Measurements from ENCODE around the gene TRIM65. TPM values are rescaled to one million over a fixed set of nuclear protein-coding genes. Genes with fewer than 3 reads are reported as not detected.
"Not testable (repeated sequence)": the region's sequence is repeated elsewhere in the genome, so short reads cannot be mapped to it uniquely, and the experiment has no call there.

The TRIM65 gene
- total RNA-seq, 1 donor from 2014 or later, result 10.2 TPM

DNA sequence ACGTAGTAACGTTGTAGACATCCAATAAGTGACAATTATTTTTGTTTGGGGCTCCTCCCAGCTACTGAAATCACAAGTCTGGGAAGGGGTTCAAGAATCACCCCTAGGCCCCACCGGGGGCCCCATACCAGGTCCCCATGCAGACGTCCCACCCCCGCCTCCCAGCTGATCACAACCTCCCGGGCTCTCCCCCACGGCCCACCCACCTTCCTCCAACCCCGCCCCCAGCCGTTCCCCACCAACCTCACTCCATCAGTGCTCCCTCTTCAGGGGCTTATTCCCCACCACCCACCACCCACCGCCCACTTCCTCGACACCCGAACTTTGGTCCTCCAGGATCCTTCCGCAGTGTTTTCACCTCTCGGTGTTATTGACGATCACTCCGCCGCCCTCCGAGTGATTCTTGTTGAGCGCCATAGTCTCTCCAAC, 41.9 kb downstream of the TRIM65 start:
- Histone ChIP-seq H3K36me3 (peaks cover 26% of the 10 kb centered on the region), H3K9me3 (replicated peaks) (no peaks in the 10 kb centered on the region), H3K27ac (replicated peaks) (peak overlapping the region; percentile 99), H3K4me1 (peaks cover 76% of the 10 kb centered on the region), H3K27me3 (ENCODE audit: low read depth) (no peaks in the 10 kb centered on the region), H3K4me3 (peak overlapping the region; percentile 95)
- peak; percentile 58 for DNase-seq
- intact Hi-C loops (cut with micrococcal nuclease), result loop anchor here (5.0 kb wide), 1 partner anchor 73 kb away; the partner anchor contains the start of gene UNK
- TF ChIP-seq, protein P1, sequence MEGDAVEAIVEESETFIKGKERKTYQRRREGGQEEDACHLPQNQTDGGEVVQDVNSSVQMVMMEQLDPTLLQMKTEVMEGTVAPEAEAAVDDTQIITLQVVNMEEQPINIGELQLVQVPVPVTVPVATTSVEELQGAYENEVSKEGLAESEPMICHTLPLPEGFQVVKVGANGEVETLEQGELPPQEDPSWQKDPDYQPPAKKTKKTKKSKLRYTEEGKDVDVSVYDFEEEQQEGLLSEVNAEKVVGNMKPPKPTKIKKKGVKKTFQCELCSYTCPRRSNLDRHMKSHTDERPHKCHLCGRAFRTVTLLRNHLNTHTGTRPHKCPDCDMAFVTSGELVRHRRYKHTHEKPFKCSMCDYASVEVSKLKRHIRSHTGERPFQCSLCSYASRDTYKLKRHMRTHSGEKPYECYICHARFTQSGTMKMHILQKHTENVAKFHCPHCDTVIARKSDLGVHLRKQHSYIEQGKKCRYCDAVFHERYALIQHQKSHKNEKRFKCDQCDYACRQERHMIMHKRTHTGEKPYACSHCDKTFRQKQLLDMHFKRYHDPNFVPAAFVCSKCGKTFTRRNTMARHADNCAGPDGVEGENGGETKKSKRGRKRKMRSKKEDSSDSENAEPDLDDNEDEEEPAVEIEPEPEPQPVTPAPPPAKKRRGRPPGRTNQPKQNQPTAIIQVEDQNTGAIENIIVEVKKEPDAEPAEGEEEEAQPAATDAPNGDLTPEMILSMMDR (IDR thresholded peaks at IDR 0.05; ENCODE audit: borderline replicate concordance), result no peak

DNA sequence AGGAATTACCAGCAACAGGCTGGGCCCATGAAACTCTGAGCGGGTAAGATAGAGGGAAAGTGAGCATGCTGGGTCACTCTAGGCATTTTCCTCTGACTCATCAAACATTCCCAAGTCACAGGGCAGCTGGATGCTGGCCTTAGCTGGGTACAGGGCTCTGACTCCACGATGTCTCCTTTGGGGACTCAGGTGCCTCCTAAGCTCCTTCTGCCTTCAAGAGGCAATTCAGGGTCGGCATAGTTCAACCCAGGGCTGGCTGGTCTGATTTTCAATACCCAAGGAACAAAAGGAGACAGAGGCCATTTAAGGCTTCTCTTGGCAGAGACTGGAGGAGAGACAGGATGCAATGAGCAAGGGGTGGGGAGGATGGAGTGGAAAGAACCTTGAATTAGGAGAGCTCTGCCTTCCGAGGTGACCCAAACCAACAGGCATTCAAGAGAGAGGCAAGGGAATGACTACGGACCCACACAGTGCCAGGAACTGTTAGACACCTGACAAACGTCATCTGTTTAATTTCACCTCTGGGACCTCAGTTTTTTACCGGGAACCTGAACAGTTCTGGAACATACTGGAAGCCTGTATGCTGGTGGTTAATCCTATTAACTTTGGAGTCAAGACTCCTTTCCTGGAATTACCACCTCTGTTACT, 42.5 kb downstream of the TRIM65 start:
- Histone ChIP-seq H3K36me3 (peaks cover 32% of the 10 kb centered on the region), H3K27ac (replicated peaks) (peak overlapping the region; percentile 99), H3K9me3 (replicated peaks) (no peaks in the 10 kb centered on the region), H3K4me1 (peaks cover 80% of the 10 kb centered on the region), H3K4me3 (peak overlapping the region; percentile 95), H3K27me3 (ENCODE audit: low read depth) (no peaks in the 10 kb centered on the region)
- DNase-seq, result no peak
- intact Hi-C loops (cut with micrococcal nuclease), result no loop called here
- TF ChIP-seq, protein P1 (IDR thresholded peaks at IDR 0.05; ENCODE audit: borderline replicate concordance), result no peak

DNA sequence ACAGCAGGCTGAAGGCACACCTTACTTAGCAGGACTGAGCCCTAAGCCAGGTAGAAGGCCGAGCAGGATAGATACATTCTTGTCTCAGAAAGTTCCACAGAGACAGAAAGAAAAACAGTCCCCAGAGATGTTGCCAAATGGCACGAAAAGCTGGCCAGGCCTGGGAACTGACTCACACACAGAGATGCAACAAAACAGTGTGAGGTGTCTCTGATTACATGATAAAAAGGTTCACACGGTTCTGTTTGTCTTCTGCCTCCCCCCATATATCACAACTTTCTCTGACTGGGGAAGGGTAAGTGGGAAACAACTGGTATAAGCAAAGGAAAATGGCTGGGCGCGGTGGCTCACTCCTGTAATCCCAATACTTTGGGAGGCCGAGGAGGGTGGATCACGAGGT, 43.3 kb downstream of the TRIM65 start:
- peaks cover 83% of the 10 kb centered on the region for H3K4me1 ChIP-seq
- H3K36me3 ChIP-seq, result peaks cover 40% of the 10 kb centered on the region
- H3K4me3 ChIP-seq, result peak overlapping the region; percentile 95

DNA sequence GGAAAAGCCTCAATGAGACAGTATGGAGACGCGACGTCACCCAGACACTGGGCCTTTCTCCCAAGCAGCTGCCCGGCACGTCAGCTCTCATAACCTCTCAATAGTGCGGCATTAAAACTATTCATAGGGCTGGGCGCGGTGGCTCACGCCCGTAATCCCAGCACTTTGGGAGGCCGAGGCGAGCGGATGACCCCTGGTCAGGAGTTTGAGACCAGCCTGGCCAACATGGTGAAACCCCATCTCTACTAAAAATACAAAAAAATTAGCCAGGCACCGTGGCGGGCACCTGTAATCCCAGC, 45.1 kb downstream of the TRIM65 start:
- DNase-seq; H3K27me3 ChIP-seq (ENCODE audit: low read depth); H3K9me3 ChIP-seq (replicated peaks); H3K4me3 ChIP-seq: not testable (repeated sequence)
- Histone ChIP-seq H3K36me3 (peaks cover 58% of the 10 kb centered on the region), H3K27ac (replicated peaks) (peak overlapping the region; percentile 90), H3K4me1 (peaks cover 93% of the 10 kb centered on the region)
- intact Hi-C loops (cut with micrococcal nuclease), result loop anchor here (2.0 kb wide), 1 partner anchor 41 kb away; no protein-coding TSS in a partner anchor

More for the DNA sequence above, 43.3 kb downstream of the TRIM65 start:
- Histone ChIP-seq H3K9me3 (replicated peaks) (no peaks in the 10 kb centered on the region), H3K27ac (replicated peaks) (peak overlapping the region; percentile 99), H3K27me3 (ENCODE audit: low read depth) (no peaks in the 10 kb centered on the region)
- no peak for DNase-seq
- TF ChIP-seq, protein P1 (IDR thresholded peaks at IDR 0.05; ENCODE audit: borderline replicate concordance), result no peak
- intact Hi-C loops (cut with micrococcal nuclease), result no loop called here

DNA sequence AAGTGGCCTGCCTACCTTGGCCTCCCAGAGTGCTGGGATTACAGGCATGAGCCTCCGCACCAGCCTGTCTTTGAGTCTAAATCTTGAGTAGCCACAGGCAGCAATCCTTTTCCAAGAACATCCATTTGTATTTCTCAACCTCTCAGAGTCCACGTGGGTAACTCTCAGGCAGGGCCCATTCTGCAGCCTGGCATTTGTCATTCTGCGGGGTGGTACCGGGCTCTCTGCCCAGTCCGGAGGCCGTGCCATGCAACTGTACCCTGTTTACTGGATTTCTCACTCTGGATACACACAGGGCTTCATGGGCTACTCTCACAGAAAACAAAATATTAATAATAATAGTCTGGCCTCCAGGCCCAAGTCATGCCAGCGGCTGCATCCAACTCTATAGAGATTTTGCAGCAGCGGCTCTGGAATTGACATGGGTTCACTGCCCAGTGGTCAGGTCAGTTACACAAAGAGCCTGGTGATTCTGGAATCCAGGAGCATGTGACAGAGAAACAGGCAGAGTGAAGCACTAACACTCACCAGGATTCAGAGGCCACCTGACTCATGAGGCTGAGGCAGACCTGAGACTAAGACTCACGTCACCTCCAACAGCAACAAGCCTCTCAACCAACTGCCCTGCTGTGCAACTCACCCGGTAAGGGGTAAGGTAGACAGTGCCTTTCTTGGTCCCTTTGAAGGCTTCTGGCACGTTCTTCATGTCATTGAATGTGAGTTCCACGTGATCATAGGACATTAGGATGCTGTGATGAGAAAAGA, 45.6 kb downstream of the TRIM65 start:
- TF ChIP-seq, protein P1 (IDR thresholded peaks at IDR 0.05; ENCODE audit: borderline replicate concordance), result no peak
- Histone ChIP-seq H3K9me3 (replicated peaks) (no peaks in the 10 kb centered on the region), H3K4me1 (peaks cover 93% of the 10 kb centered on the region), H3K27ac (replicated peaks) (peak overlapping the region; percentile 90), H3K4me3 (peak overlapping the region; percentile 10), H3K36me3 (peaks cover 63% of the 10 kb centered on the region), H3K27me3 (ENCODE audit: low read depth) (no peaks in the 10 kb centered on the region)
- DNase-seq, result no peak
- intact Hi-C loops (cut with micrococcal nuclease), result loop anchor here (2.0 kb wide), 1 partner anchor 42 kb away; no protein-coding TSS in a partner anchor

DNA sequence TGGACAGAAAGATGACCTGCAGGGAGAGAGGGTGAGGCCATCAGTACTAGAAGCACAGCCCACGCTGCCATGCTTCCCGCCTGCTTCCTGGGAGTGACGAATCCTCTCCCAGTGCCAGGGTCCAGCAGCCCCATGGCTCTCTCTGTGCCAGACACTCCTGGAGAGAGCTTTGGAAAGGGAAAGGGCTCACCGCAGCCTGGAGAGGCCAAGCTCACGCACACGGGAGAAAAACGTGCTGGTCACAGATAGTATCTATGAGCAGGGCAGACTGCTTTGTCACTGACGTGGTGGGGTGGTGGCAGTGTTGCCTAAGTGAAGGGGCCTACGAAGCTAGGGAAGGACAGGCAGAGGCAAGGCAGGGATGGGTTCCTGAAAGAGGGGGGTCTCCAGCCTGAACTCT, 47.0 kb downstream of the TRIM65 start:
- H3K27ac ChIP-seq (replicated peaks), result peak overlapping the region; percentile 90
- H3K4me1 ChIP-seq, result peaks cover 100% of the 10 kb centered on the region
- no peak overlapping the region for H3K4me3 ChIP-seq
- no peak for DNase-seq
- H3K27me3 ChIP-seq (ENCODE audit: low read depth), result no peaks in the 10 kb centered on the region
- peaks cover 66% of the 10 kb centered on the region for H3K36me3 ChIP-seq
- intact Hi-C loops (cut with micrococcal nuclease), result loop anchor here (2.0 kb wide), 1 partner anchor 43 kb away; no protein-coding TSS in a partner anchor
- no peaks in the 10 kb centered on the region for H3K9me3 ChIP-seq (replicated peaks)
- TF ChIP-seq, protein P1 (IDR thresholded peaks at IDR 0.05; ENCODE audit: borderline replicate concordance), result no peak

All from left ventricle myocardium inferior (tissue), 1 donor.